Suprapubic skin (tissue), 4 donors: ENCODE data around the gene CACNA1I. TPM values are rescaled to one million over a fixed set of nuclear protein-coding genes. Genes with fewer than 3 reads are reported as not detected.

ENCODE experiments used
- DNase-seq, 2 donors: peaks; one replicate each; pipeline ENCODE4 v3.0.0-alpha.2; 2019; ENCODE audit warnings: low spot score in 2 of 2
- H3K27ac ChIP-seq: fragments of 200-600 bp; sonication (generic); one replicate; pipeline ENCODE4 v1.5.1; 2019
- H3K27me3 ChIP-seq: fragments of 200-600 bp; sonication (generic); one replicate; pipeline ENCODE4 v1.5.1; 2019
- H3K36me3 ChIP-seq: fragments of 200-600 bp; sonication (generic); one replicate; pipeline ENCODE4 v1.5.1; 2019
- H3K4me1 ChIP-seq: fragments of 200-600 bp; sonication (generic); one replicate; pipeline ENCODE4 v1.5.1; 2019
- H3K4me3 ChIP-seq: fragments of 200-600 bp; sonication (generic); one replicate; pipeline ENCODE4 v1.5.1; 2019; ENCODE audit warnings: mild to moderate bottlenecking
- H3K9me3 ChIP-seq: fragments of 200-600 bp; sonication (generic); one replicate; pipeline ENCODE4 v1.5.1; 2019
- CTCF ChIP-seq, 2 donors: fragments of 200-600 bp in 1 of 2; fragments of 450-650 bp in 1 of 2; sonication (generic) in 1 of 2; IDR thresholded peaks; one replicate each; pipeline ENCODE4 v1.5.1; 2016 to 2019; ENCODE audit warnings: antibody characterized with exemption in 2 of 2, mild to moderate bottlenecking in 1 of 2, moderate library complexity in 1 of 2
- EP300 ChIP-seq: sonication (generic); formaldehyde crosslinking; IDR thresholded peaks from one replicate; pipeline ENCODE4 v1.6.1; 2017; ENCODE audit warnings: antibody characterized with exemption
- POLR2AphosphoS5 ChIP-seq, 3 donors: sonication (generic); formaldehyde crosslinking; IDR thresholded peaks; one replicate each; pipeline ENCODE4 v1.6.1; 2017; ENCODE audit warnings: antibody characterized with exemption in 3 of 3
- WGBS: methylation state at CpG from one replicate; pipeline ENCODE4 v1.1.5; 2018; 5-methylcytosine and 5-hydroxymethylcytosine counted together
- total RNA-seq, 4 donors: library from RNA; depleted of rRNA; stranded (reverse); fragments of >200 nt; gene quantifications; one replicate each; pipeline ENCODE4 v1.1.0, GENCODE V29; 2016

CACNA1I gene
- total RNA-seq, 4 donors from 2014 or later, result 0.08 to 0.80 (median 0.17) TPM; not detected in 1

GRCh38 chr22:39735776-39736175 lies 165.2 kb downstream of the CACNA1I start:
- H3K27ac ChIP-seq, result no peak overlapping the region
- H3K9me3 ChIP-seq, result no peaks in the 10 kb centered on the region
- H3K36me3 ChIP-seq, result no peaks in the 10 kb centered on the region
- H3K27me3 ChIP-seq, result peaks cover 39% of the 10 kb centered on the region
- DNase-seq, result no peak
- no peak overlapping the region for H3K4me3 ChIP-seq
- no peak for TF ChIP-seq EP300
- TF ChIP-seq POLR2AphosphoS5 (IDR thresholded peaks at IDR 0.05), result no peak
- TF ChIP-seq CTCF (IDR thresholded peaks at IDR 0.05), result no peak
- WGBS, result 86% methylated on average over 10 of the region's 10 CpGs
- no peaks in the 10 kb centered on the region for H3K4me1 ChIP-seq

GRCh38 chr22:39738746-39739145 lies 168.2 kb downstream of the CACNA1I start:
- TF ChIP-seq POLR2AphosphoS5 (IDR thresholded peaks at IDR 0.05), result no peak
- 48% methylated on average over 1 of the region's 1 CpG for WGBS

More at GRCh38 chr22:39738746-39739145, 168.2 kb downstream of the CACNA1I start:
- Histone ChIP-seq H3K4me3 (no peak overlapping the region), H3K27ac (no peak overlapping the region), H3K9me3 (no peaks in the 10 kb centered on the region), H3K36me3 (no peaks in the 10 kb centered on the region), H3K4me1 (no peaks in the 10 kb centered on the region), H3K27me3 (peaks cover 26% of the 10 kb centered on the region)
- no peak for DNase-seq

Other genes with a start within 250 kb of the CACNA1I start
- 10 to 100 TPM; 34.6 to 52.5 (median 44.3) TPM for gene SYNGR1, start 220.8 kb upstream of the CACNA1I start, total RNA-seq
- 10 to 100 TPM; 16.9 to 35.4 (median 23.3) TPM for gene TAB1, start 171.0 kb upstream of the CACNA1I start, total RNA-seq
- 1 to 10 TPM; 2.2 to 3.7 (median 3.0) TPM for gene MGAT3, start 113.7 kb upstream of the CACNA1I start, total RNA-seq
- gene MIEF1, start 68.5 kb upstream of the CACNA1I start, total RNA-seq, result 10 to 100 TPM; 19.2 to 23.6 (median 23.4) TPM
- 100 to 1,000 TPM; 234 to 335 (median 284) TPM for gene ATF4, start 50.2 kb upstream of the CACNA1I start, total RNA-seq
- gene RPS19BP1, start 38.0 kb upstream of the CACNA1I start, total RNA-seq, result 10 to 100 TPM; 61.2 to 89.5 (median 80.6) TPM